Neural cell (in vitro differentiated cells): ENCODE results near the gene MAJIN.

Experiments used
- EP300 ChIP-seq: fragments of 450-650 bp; conservative IDR thresholded peaks from 2 replicates; pipeline ENCODE4 v1.6.1; 2014; ENCODE audit warnings: antibody characterized with exemption, mild to moderate bottlenecking, moderate library complexity; ENCODE audit not compliant: poor library complexity, severe bottlenecking
- MXI1 ChIP-seq: fragments of 450-650 bp; conservative IDR thresholded peaks from 2 replicates; pipeline ENCODE4 v1.6.1; 2014; ENCODE audit warnings: antibody characterized with exemption, mild to moderate bottlenecking; ENCODE audit not compliant: poor library complexity, severe bottlenecking
- RAD21 ChIP-seq: fragments of 450-650 bp; conservative IDR thresholded peaks from 2 replicates; pipeline ENCODE4 v1.6.1; 2014; ENCODE audit warnings: antibody characterized with exemption, mild to moderate bottlenecking, moderate library complexity
- TAF1 ChIP-seq: IDR thresholded peaks from 2 replicates; pipeline ENCODE4 v1.6.1; 2012; ENCODE audit warnings: low read depth
- TF ChIP-seq, protein P1 (sequence below): fragments of 450-650 bp; IDR thresholded peaks from 2 replicates; pipeline ENCODE4 v1.5.1; 2014; ENCODE audit warnings: antibody characterized with exemption, mild to moderate bottlenecking, moderate library complexity; ENCODE audit not compliant: poor library complexity, severe bottlenecking

DNA sequence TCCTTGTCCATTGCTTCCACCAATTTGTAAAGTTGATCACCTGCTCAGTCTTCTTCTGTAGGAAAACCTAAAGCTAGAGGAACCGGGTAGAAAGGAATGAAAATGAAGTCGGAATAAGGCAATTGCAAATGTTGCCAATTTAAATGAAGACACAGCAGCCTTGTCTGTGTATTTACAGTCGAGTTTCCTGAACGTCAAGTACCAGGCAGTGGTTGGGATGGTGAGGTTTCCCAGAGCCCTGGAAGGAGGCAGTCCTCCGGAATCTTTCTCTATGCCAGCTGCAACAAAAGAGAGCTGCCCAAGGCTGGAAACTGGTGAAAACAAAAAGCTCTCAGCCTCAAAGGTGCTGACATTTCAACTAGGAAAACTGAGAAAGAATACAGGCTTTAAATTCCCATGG lies 17.7 kb downstream of the MAJIN start:
- TF ChIP-seq, protein P1, sequence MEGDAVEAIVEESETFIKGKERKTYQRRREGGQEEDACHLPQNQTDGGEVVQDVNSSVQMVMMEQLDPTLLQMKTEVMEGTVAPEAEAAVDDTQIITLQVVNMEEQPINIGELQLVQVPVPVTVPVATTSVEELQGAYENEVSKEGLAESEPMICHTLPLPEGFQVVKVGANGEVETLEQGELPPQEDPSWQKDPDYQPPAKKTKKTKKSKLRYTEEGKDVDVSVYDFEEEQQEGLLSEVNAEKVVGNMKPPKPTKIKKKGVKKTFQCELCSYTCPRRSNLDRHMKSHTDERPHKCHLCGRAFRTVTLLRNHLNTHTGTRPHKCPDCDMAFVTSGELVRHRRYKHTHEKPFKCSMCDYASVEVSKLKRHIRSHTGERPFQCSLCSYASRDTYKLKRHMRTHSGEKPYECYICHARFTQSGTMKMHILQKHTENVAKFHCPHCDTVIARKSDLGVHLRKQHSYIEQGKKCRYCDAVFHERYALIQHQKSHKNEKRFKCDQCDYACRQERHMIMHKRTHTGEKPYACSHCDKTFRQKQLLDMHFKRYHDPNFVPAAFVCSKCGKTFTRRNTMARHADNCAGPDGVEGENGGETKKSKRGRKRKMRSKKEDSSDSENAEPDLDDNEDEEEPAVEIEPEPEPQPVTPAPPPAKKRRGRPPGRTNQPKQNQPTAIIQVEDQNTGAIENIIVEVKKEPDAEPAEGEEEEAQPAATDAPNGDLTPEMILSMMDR = no peak
- TF ChIP-seq MXI1 (no peak), RAD21 (no peak), TAF1 (no peak), EP300 (no peak)
